Pancreas (tissue), 10 donors: ENCODE measurements around the gene ZBTB7C. TPM values are rescaled to one million over a fixed set of nuclear protein-coding genes. Genes with fewer than 3 reads are reported as not detected.
"Not testable (repeated sequence)": the region's sequence is repeated elsewhere in the genome, so short reads cannot be mapped to it uniquely, and the experiment has no call there.

Experiments used
- ATAC-seq, 4 donors: fragments of 200-7000 bp; cut with Tn5 transposase; one replicate each; pipeline versions ENCODE4 v1.8.0 to v1.9.1; 2020; ENCODE audit warnings: mild to moderate bottlenecking in 4 of 4, moderate library complexity in 4 of 4
- DNase-seq, 6 donors: peaks; one replicate each; pipeline ENCODE4 v3.0.0-alpha.2; 2020
- FAIRE-seq: peaks from 2 replicates; lab custom pipeline; 2012; peaks lifted over from hg19 to GRCh38; lab: Jason Lieb, UNC
- H3K27ac ChIP-seq, 4 donors: fragments of 200-600 bp; sonication (generic); 1 replicate in 3 of 4; 2 replicates in 1 of 4; pipeline versions ENCODE4 v1.5.0 to v1.8.0; 2020
- H3K27me3 ChIP-seq, 4 donors: fragments of 200-600 bp; one replicate each; pipeline ENCODE4 v1.8.0; 2021
- H3K36me3 ChIP-seq, 3 donors: fragments of 200-600 bp; sonication (generic) in 1 of 3; one replicate each; pipeline versions ENCODE4 v1.5.0 to v1.8.0; 2020 to 2021
- H3K4me1 ChIP-seq, 3 donors: fragments of 200-600 bp; one replicate each; pipeline ENCODE4 v1.8.0; 2021
- H3K4me3 ChIP-seq, 4 donors: fragments of 200-600 bp; sonication (generic) in 2 of 4; one replicate each; pipeline versions ENCODE4 v1.5.0 to v1.8.0; 2020 to 2021
- H3K9me3 ChIP-seq, 4 donors: fragments of 200-600 bp; one replicate each; pipeline ENCODE4 v1.8.0; 2021
- WGBS, 2 donors: extraction: QIAGEN DNeasy Blood & Tissue Kit; methylation state at CpG; one replicate each; pipeline ENCODE4 v1.1.7; 2013; 5-methylcytosine and 5-hydroxymethylcytosine counted together
- intact Hi-C, 3 donors: fragments of 100-400 bp; cut with DNase I; formaldehyde crosslinking; loops; one replicate each; pipeline versions ENCODE4 v1.11.1 to v1.14.2; 2022
- polyA plus RNA-seq, 2 donors: library from polyadenylated mRNA; stranded (reverse); fragments of 200-250 nt; gene quantifications; one replicate each; pipeline ENCODE4 v1.2.3, GENCODE V29; 2013
- total RNA-seq, 6 donors: library from RNA; stranded (reverse); fragmentation: NEBNext Ultra II Directional in 4 of 6; extraction: Animal tissue kit (Norgen Biotek cat#: 25700) in 4 of 6; gene quantifications; one replicate each; pipeline versions ENCODE4 v1.2.1 to v1.2.4, GENCODE V29; 2021 to 2023
- TF ChIP-seq, protein P1 (sequence below), 4 donors: fragments of 200-600 bp; sonication (generic) in 3 of 4; IDR thresholded peaks; one replicate each; pipeline versions ENCODE4 v1.5.0 to v1.8.0; 2021; ENCODE audit warnings: antibody characterized with exemption in 4 of 4
- donor health status: healthy with polysubstance abuse.
- donor health status: DM: no; HTN: no; CAD: no; lungs with moderate emphysema.
- donor health status: DM: no; HTN: no; CAD: no.
- donor health status: control.
- donor health status: control.
- donor health status: Bipolar disorder and iron deficiency.
- donor health status: DM: yes; HTN: yes; CAD: no.
- donor health status: DM: no; HTN: no; CAD: no.
- donor health status: DM: no; HTN: no; CAD: no.
- donor health status: DM: yes; HTN: yes; CAD: no.

The ZBTB7C gene
- total and polyA plus RNA-seq, 8 donors: 0.35 to 1.7 (median 0.91) TPM

DNA sequence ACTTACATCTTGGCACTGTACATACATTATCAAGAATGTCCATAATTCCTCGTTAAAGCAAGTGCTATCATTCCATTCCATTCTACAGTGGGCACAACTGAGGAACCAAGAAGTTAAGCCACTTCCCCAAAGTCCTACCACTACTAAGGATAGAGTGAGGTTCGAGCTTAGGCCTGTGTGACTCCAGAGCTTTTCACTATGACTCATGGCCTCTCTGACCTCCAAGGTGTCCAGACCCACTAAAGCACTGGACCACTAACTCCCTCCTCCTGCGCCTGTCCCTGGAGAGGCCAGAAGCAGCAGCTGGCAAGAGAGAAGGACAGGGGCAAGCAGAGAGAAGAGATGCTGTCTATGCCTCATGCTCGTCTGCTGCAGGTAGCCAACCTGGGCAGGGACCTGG, 117.0 kb downstream of the ZBTB7C start:
- intact Hi-C loops: no loop called here
- 82 to 83% methylated on average over 4 of the region's 4 CpGs for WGBS, 2 donors
- Histone ChIP-seq H3K4me1 (no peaks in the 10 kb centered on the region), H3K27ac (no peak overlapping the region), H3K27me3 (no peaks in the 10 kb centered on the region), H3K9me3 (no peaks in the 10 kb centered on the region), H3K36me3 (no peaks in the 10 kb centered on the region), H3K4me3 (no peak overlapping the region)
- no peak for FAIRE-seq
- ATAC-seq: no peak
- DNase-seq: no peak
- TF ChIP-seq, protein P1, sequence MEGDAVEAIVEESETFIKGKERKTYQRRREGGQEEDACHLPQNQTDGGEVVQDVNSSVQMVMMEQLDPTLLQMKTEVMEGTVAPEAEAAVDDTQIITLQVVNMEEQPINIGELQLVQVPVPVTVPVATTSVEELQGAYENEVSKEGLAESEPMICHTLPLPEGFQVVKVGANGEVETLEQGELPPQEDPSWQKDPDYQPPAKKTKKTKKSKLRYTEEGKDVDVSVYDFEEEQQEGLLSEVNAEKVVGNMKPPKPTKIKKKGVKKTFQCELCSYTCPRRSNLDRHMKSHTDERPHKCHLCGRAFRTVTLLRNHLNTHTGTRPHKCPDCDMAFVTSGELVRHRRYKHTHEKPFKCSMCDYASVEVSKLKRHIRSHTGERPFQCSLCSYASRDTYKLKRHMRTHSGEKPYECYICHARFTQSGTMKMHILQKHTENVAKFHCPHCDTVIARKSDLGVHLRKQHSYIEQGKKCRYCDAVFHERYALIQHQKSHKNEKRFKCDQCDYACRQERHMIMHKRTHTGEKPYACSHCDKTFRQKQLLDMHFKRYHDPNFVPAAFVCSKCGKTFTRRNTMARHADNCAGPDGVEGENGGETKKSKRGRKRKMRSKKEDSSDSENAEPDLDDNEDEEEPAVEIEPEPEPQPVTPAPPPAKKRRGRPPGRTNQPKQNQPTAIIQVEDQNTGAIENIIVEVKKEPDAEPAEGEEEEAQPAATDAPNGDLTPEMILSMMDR (IDR thresholded peaks at IDR 0.05): no peak

DNA sequence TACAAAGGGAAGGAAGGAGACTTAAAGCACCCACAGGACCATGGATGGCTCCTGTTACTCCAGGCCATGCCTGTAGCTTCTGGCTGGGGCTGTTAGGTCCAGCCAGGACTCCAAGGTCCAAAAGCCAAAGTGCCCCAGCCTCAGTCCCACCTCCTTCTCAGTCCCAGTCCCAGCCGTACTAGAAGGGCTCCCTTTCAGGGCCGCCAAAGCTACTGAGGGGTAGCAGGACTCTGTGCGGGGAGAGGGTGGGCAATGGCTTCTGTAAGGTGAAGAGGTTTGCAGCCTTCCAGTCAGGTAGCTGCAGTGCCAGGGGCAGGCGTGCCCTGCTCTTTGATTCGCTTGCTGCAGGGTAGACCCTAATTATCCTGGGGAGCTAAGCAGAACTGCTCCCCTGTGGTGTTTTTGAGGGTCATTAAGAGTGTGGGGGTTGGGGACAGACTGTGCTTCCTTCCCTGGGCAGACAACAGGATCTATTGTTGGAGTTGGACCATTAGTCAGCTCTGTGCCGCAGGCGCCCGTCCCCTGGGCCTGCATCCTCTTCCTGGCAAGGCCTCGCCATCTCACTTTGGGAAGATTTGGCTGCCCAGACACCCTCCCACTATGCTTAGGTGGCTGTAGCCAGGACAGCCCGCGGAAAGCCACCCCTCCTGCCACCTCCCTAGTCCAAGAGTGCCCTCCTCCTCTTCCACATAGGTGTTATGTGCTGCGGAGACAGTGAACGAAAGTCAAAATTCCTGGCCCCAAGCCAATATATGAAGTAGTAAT, 118.8 kb downstream of the ZBTB7C start:
- TF ChIP-seq, protein P1 (IDR thresholded peaks at IDR 0.05): no peak
- ATAC-seq: peak in 1 of 4 donors; percentile 35
- H3K27ac ChIP-seq: no peak overlapping the region
- H3K9me3 ChIP-seq: no peaks in the 10 kb centered on the region
- H3K27me3 ChIP-seq: no peaks in the 10 kb centered on the region
- no peaks in the 10 kb centered on the region for H3K36me3 ChIP-seq
- no peak overlapping the region for H3K4me3 ChIP-seq
- FAIRE-seq: no peak
- no peak for DNase-seq
- WGBS, 2 donors: 74 to 86% methylated on average over 13 of the region's 13 CpGs
- no peaks in the 10 kb centered on the region for H3K4me1 ChIP-seq
- intact Hi-C loops: no loop called here

DNA sequence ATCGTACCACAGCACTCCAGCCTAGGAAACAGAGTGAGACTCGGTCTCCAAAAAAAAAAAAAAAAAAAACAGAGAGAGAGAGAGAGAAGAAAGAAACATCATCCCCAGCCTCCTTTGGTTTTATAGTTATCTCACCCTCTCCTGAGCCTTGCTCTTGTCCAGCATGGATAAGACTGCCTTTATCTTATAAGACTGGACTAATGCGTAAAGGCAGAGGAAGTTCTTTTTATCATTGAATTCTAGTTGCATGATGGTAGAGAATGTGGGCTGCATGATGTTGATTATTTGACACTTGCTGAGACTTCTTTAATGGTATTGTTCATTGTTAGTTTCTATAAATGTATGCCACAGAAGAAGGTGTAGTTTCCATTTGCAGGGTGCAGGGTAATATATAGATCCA, 124.4 kb downstream of the ZBTB7C start:
- FAIRE-seq: no peak
- Histone ChIP-seq H3K4me1 (no peaks in the 10 kb centered on the region), H3K27ac (no peak overlapping the region), H3K4me3 (no peak overlapping the region), H3K36me3 (no peaks in the 10 kb centered on the region), H3K9me3 (no peaks in the 10 kb centered on the region), H3K27me3 (no peaks in the 10 kb centered on the region)
- no peak for ATAC-seq
- TF ChIP-seq, protein P1 (IDR thresholded peaks at IDR 0.05): no peak
- WGBS, 2 donors: 84 to 87% methylated on average over 3 of the region's 3 CpGs
- intact Hi-C loops: no loop called here
- no peak for DNase-seq

DNA sequence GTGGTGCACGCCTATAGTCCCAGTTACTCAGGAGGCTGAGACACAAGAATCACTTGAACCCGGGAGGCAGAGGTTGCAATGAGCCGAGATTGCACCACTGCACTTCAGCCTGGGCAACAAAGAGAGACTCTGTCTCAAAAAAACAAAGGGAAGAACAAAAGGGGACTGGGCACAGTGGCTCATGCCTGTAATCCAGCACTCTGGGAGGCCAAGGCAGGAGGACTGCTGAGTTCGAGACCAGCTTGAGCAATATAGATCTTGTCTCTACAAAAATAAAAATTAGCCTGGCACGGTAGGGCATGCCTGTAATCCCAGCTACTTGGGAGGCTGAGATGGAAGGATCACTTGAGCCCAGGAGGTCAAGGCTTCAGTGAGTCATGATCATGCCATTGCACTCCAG, 125.2 kb downstream of the ZBTB7C start:
- WGBS, 2 donors: 88 to 93% methylated on average over 5 of the region's 5 CpGs
- FAIRE-seq, H3K27me3 ChIP-seq, H3K4me3 ChIP-seq, H3K4me1 ChIP-seq, DNase-seq, H3K9me3 ChIP-seq, intact Hi-C loops, ATAC-seq, H3K36me3 ChIP-seq, H3K27ac ChIP-seq: not testable (repeated sequence)

DNA sequence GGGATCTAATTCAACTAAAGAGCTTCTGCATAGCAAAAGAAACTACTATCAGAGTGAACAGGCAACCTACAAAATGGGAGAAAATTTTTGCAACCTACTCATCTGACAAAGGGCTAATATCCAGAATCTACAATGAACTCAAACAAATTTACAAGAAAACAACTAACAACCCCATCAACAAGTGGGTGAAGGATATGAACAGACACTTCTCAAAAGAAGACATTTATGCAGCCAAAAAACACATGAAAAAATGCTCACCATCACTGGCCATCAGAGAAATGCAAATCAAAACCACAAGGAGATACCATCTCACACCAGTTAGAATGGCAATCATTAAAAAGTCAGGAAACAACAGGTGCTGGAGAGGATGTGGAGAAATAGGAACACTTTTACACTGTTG, 127.7 kb downstream of the ZBTB7C start:
- ATAC-seq, H3K36me3 ChIP-seq, H3K9me3 ChIP-seq: not testable (repeated sequence)

DNA sequence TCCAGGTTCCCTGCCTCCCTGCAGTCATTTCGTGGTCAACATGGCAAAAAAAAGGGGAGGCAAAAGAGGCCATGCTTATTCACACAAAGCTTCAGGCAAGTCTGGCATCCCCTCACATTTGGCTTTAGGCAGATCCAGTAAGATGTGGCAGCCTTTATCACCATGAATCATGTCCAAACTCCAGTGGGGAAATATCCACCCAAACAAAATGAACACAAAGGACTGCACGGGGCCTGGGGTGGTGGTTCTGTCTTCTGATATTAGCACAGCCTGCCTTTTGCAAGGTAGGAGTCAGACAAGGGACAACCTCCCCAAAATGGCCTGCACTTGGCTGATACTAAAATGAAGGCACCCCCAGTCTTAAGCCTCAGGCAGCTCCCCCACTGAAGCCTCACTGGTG, 129.9 kb downstream of the ZBTB7C start:
- Histone ChIP-seq H3K27me3 (no peaks in the 10 kb centered on the region), H3K4me3 (no peak overlapping the region), H3K27ac (no peak overlapping the region), H3K4me1 (no peaks in the 10 kb centered on the region), H3K36me3 (no peaks in the 10 kb centered on the region), H3K9me3 (no peaks in the 10 kb centered on the region)
- DNase-seq (no peak), ATAC-seq (no peak), FAIRE-seq (no peak)
- intact Hi-C loops: no loop called here
- WGBS, 2 donors: 59 to 83% methylated on average over 2 of the region's 2 CpGs
- TF ChIP-seq, protein P1 (IDR thresholded peaks at IDR 0.05): no peak

More for the DNA sequence above, 127.7 kb downstream of the ZBTB7C start:
- H3K4me3 ChIP-seq, H3K27ac ChIP-seq, H3K27me3 ChIP-seq, H3K4me1 ChIP-seq, DNase-seq, FAIRE-seq, intact Hi-C loops: not testable (repeated sequence)
